Spleen (tissue), 11 donors: ENCODE data around the gene RELB. TPM values are rescaled to one million over a fixed set of nuclear protein-coding genes. Genes with fewer than 3 reads are reported as not detected.

ENCODE experiments used
- DNase-seq: peaks from one replicate; pipeline ENCODE4 v3.0.0-alpha.2; 2020
- H3K27ac ChIP-seq, 8 donors: fragments of 200-600 bp; sonication (generic) in 7 of 8; 1 replicate in 4 of 8; 2 replicates in 4 of 8; pipeline versions ENCODE4 v1.5.0 to v1.8.0; 2016 to 2021; ENCODE audit warnings: inconsistent platforms in 4 of 8, mild to moderate bottlenecking in 4 of 8, moderate library complexity in 1 of 8
- H3K27me3 ChIP-seq, 7 donors: fragments of 200-600 bp; sonication (generic) in 6 of 7; replicated peaks in 1 of 7; 1 replicate in 4 of 7; 2 replicates in 3 of 7; pipeline versions ENCODE4 v1.5.0 to v1.8.0; 2016 to 2021; ENCODE audit warnings: inconsistent platforms in 3 of 7, mild to moderate bottlenecking in 1 of 7
- H3K36me3 ChIP-seq, 6 donors: fragments of 200-600 bp; sonication (generic) in 5 of 6; 1 replicate in 4 of 6; 2 replicates in 2 of 6; pipeline versions ENCODE4 v1.5.0 to v1.8.0; 2016 to 2021; ENCODE audit warnings: inconsistent platforms in 2 of 6
- H3K4me1 ChIP-seq, 6 donors: fragments of 200-600 bp; sonication (generic) in 5 of 6; 1 replicate in 3 of 6; 2 replicates in 3 of 6; pipeline versions ENCODE4 v1.5.0 to v1.8.0; 2016 to 2021; ENCODE audit warnings: inconsistent platforms in 3 of 6
- H3K4me3 ChIP-seq, 8 donors: fragments of 200-600 bp; sonication (generic) in 7 of 8; 1 replicate in 4 of 8; 2 replicates in 4 of 8; pipeline versions ENCODE4 v1.5.0 to v1.8.0; 2016 to 2021; ENCODE audit warnings: inconsistent platforms in 4 of 8, mild to moderate bottlenecking in 4 of 8, moderate library complexity in 2 of 8
- H3K9me3 ChIP-seq, 8 donors: fragments of 200-600 bp; sonication (generic) in 7 of 8; 1 replicate in 4 of 8; 2 replicates in 4 of 8; pipeline versions ENCODE4 v1.5.0 to v1.8.0; 2016 to 2021; ENCODE audit warnings: inconsistent platforms in 4 of 8
- POLR2A ChIP-seq, 3 donors: fragments of 450-650 bp; IDR thresholded peaks; one replicate each; pipeline ENCODE4 v1.5.1; 2017; ENCODE audit warnings: antibody characterized with exemption in 3 of 3, mild to moderate bottlenecking in 1 of 3
- POLR2AphosphoS5 ChIP-seq, 3 donors: sonication (generic); formaldehyde crosslinking; IDR thresholded peaks; one replicate each; pipeline ENCODE4 v1.5.1; 2017; ENCODE audit warnings: antibody characterized with exemption in 3 of 3
- WGBS, 5 donors: extraction: QIAGEN DNeasy Blood & Tissue Kit in 3 of 5; methylation state at CpG; one replicate each; pipeline versions ENCODE4 v1.1.5 to v1.1.7; 2013 to 2018; 5-methylcytosine and 5-hydroxymethylcytosine counted together
- intact Hi-C: fragments of 100-400 bp; cut with DNase I; formaldehyde crosslinking; loops from one replicate; pipeline ENCODE4 v1.15.0; 2023; ENCODE audit warnings: low total_unique reads
- polyA plus RNA-seq, 3 donors: library from polyadenylated mRNA; stranded (reverse); fragments of 200-250 nt; gene quantifications; one replicate each; pipeline ENCODE4 v1.2.1, GENCODE V29; 2013
- total RNA-seq, 7 donors: library from RNA; depleted of rRNA in 3 of 7; stranded (reverse); fragments of >200 nt in 3 of 7; fragmentation: NEBNext Ultra II Directional in 4 of 7; extraction: Animal tissue kit (Norgen Biotek cat#: 25700) in 4 of 7; gene quantifications; one replicate each; pipeline versions ENCODE4 v1.1.0 to v1.2.1, GENCODE V29; 2016 to 2021
- TF ChIP-seq, protein P1 (sequence below), 11 experiments: fragments of 200-600 bp in 7 of 11; fragments of 450-650 bp in 4 of 11; sonication (generic) in 4 of 11; IDR thresholded peaks in 8 of 11; conservative IDR thresholded peaks in 3 of 11; 1 replicate in 7 of 11; 2 replicates in 4 of 11; pipeline versions ENCODE4 v1.4.0 to v1.8.0; 2016 to 2021; ENCODE audit warnings: antibody characterized with exemption in 11 of 11, inconsistent platforms in 4 of 11, mild to moderate bottlenecking in 1 of 11
- donor health status: healthy with polysubstance abuse.
- donor health status: DM: no; HTN: no; CAD: no; lungs with moderate emphysema.
- donor health status: DM: no; HTN: no; CAD: no.
- donor health status: Bipolar disorder and iron deficiency.
- donor health status: healthy.
- donor health status: DM: no; HTN: no; CAD: no.
- donor health status: DM: yes; HTN: yes; CAD: no.

RELB gene
- total and polyA plus RNA-seq, 10 donors = 16.6 to 67.4 (median 34.7) TPM

DNA sequence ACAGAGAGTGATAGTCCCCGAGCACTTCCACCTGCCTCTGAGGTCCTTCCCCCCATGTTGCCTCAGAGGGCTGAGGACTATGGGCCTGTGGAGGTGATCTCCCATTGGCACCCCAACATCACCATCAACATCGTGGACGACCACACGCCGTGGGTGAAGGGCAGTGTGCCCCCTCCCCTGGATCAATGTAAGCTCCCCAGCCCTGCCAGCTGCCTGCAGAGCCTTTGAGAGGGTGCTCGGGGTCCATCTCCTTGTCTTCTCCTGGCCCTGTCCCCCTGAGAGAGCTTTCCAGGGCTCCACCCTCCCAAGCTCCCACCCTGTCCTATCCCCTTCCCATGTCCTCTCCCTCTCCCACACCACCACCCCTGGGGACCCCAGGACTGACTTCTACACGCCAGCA is 14.9 kb upstream of the RELB start:
- H3K27me3 ChIP-seq = no peaks in the 10 kb centered on the region
- H3K36me3 ChIP-seq = peaks cover 0 to 100% (median 89%) of the 10 kb centered on the region in 6 donors
- TF ChIP-seq, protein P1, sequence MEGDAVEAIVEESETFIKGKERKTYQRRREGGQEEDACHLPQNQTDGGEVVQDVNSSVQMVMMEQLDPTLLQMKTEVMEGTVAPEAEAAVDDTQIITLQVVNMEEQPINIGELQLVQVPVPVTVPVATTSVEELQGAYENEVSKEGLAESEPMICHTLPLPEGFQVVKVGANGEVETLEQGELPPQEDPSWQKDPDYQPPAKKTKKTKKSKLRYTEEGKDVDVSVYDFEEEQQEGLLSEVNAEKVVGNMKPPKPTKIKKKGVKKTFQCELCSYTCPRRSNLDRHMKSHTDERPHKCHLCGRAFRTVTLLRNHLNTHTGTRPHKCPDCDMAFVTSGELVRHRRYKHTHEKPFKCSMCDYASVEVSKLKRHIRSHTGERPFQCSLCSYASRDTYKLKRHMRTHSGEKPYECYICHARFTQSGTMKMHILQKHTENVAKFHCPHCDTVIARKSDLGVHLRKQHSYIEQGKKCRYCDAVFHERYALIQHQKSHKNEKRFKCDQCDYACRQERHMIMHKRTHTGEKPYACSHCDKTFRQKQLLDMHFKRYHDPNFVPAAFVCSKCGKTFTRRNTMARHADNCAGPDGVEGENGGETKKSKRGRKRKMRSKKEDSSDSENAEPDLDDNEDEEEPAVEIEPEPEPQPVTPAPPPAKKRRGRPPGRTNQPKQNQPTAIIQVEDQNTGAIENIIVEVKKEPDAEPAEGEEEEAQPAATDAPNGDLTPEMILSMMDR (IDR thresholded peaks at IDR 0.05 in 8 of 11, conservative IDR thresholded peaks at IDR 0.05 in 3 of 11) = no peak
- TF ChIP-seq POLR2A (IDR thresholded peaks at IDR 0.05) (no peak), POLR2AphosphoS5 (IDR thresholded peaks at IDR 0.05) (no peak)
- intact Hi-C loops = no loop called here
- H3K9me3 ChIP-seq = no peaks in the 10 kb centered on the region
- no peak for DNase-seq
- 86 to 94% (median 90%) methylated on average over 7 of the region's 7 CpGs for WGBS, 5 donors
- no peak overlapping the region for H3K27ac ChIP-seq
- H3K4me3 ChIP-seq = no peak overlapping the region
- peaks cover 0 to 28% (median 10%) of the 10 kb centered on the region in 6 donors for H3K4me1 ChIP-seq

DNA sequence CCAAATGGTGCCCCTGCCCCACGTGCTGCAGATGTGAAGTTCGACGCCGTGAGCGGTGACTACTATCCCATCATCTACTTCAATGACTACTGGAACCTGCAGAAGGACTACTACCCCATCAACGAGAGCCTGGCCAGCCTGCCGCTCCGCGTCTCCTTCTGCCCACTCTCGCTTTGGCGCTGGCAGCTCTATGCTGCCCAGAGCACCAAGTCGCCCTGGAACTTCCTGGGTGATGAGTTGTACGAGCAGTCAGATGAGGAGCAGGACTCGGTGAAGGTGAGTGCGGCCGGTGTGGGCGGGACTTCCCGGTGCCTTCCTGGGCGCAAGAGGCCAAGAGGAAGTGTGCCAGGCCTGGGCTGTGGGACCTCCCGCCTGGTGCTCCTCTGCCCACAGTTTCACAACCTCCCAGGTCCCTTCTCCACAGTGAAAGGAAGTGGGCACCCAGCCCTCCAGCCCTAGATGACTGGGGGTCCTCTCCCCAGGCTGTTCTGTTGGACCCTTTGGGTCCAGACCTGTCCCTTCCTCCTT is 14.1 kb upstream of the RELB start:
- no peaks in the 10 kb centered on the region for H3K9me3 ChIP-seq
- TF ChIP-seq POLR2AphosphoS5 (IDR thresholded peaks at IDR 0.05) = peak in 1 of 3 donors; percentile 47
- TF ChIP-seq, protein P1 (IDR thresholded peaks at IDR 0.05 in 8 of 11, conservative IDR thresholded peaks at IDR 0.05 in 3 of 11) = no peak
- H3K27ac ChIP-seq = peak overlapping the region in 3 of 8 donors; percentile 32 to 53 (median 33)
- H3K4me3 ChIP-seq = no peak overlapping the region
- no peak for DNase-seq
- WGBS, 5 donors = 72 to 94% (median 81%) methylated on average over 10 to 20 of the region's 20 CpGs
- no peaks in the 10 kb centered on the region for H3K27me3 ChIP-seq
- H3K36me3 ChIP-seq = peaks cover under 1 to 100% (median 90%) of the 10 kb centered on the region in 6 donors
- intact Hi-C loops = no loop called here
- peaks cover 0 to 28% (median 10%) of the 10 kb centered on the region in 6 donors for H3K4me1 ChIP-seq

DNA sequence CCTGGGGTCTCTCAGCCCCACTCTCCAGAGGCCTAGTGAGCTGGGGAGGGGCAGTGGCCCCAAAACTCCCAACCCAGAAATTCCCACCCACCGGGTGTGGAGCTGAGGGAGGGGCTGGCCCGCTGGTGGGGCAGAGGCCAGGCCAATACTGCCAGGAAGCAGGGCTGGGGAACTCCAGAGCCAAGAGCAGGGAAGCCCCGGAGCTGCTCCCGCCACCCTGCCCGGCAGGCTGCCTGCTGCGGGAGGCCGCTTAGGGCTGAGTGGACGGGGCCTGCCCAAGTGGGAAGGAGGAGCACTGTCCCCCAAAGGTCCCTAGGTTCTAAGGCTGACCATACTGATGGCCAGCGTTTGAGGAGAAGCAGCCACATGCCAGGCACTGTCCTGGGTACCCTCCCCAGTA is 13.0 kb upstream of the RELB start:
- DNase-seq = no peak
- intact Hi-C loops = no loop called here
- no peaks in the 10 kb centered on the region for H3K9me3 ChIP-seq
- peaks cover 0 to 28% (median 10%) of the 10 kb centered on the region in 6 donors for H3K4me1 ChIP-seq
- WGBS, 5 donors = 53 to 90% (median 80%) methylated on average over 5 to 9 of the region's 9 CpGs
- H3K27me3 ChIP-seq = no peaks in the 10 kb centered on the region
- TF ChIP-seq, protein P1 (IDR thresholded peaks at IDR 0.05 in 8 of 11, conservative IDR thresholded peaks at IDR 0.05 in 3 of 11) = no peak
- TF ChIP-seq POLR2AphosphoS5 (IDR thresholded peaks at IDR 0.05) (peak in 1 of 3 donors; percentile 37), POLR2A (IDR thresholded peaks at IDR 0.05) (no peak)
- H3K36me3 ChIP-seq = peaks cover 4 to 100% (median 90%) of the 10 kb centered on the region in 6 donors
- H3K27ac ChIP-seq = peak overlapping the region in 4 of 8 donors; percentile 4 to 53 (median 32)
- H3K4me3 ChIP-seq = no peak overlapping the region

DNA sequence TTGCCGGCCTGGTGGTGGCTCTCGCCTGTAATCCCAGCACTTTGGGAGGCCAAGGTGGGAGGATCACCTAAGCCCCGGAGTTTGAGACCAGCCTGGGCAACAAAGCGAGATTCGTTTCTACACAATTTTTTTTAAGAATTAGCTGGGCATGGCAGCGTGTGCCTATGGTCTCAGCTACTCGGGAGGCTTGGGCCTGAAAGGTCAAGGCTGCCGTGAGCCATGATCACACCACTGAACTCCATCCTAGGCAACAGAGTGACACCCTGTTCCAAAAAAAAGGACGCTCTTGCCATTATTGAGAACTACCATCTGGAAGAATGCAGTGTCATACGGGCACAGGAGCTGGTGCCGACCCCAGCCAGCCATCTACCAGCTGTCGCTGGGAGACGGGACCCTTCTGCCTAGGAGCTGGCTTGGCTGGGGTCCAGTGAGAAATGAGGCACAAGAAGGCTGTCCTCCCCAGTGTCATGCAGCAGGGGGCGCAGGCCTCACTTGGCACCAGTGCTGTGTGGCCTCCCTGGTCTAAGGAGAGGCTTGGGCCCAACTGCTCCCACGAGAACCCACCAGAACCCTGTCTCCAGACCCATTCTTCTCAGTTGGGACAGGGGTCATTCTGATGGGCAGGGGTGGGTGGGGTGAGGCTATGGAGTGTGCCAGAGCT is 12.2 kb upstream of the RELB start:
- Histone ChIP-seq H3K4me3 (no peak overlapping the region), H3K36me3 (peaks cover 4 to 100% (median 86%) of the 10 kb centered on the region in 6 donors), H3K27me3 (no peaks in the 10 kb centered on the region), H3K27ac (peak overlapping the region in 5 of 8 donors; percentile 4 to 53 (median 32)), H3K9me3 (no peaks in the 10 kb centered on the region), H3K4me1 (peaks cover 0 to 28% (median 10%) of the 10 kb centered on the region in 6 donors)
- 82 to 86% (median 83%) methylated on average over 14 to 15 of the region's 15 CpGs for WGBS, 5 donors
- DNase-seq = peak; percentile 89
- TF ChIP-seq POLR2AphosphoS5 (IDR thresholded peaks at IDR 0.05) = peak in 2 of 3 donors; percentile 58 to 61
- TF ChIP-seq, protein P1 (IDR thresholded peaks at IDR 0.05 in 8 of 11, conservative IDR thresholded peaks at IDR 0.05 in 3 of 11) = peak; percentile 33 to 83 (median 66)
- TF ChIP-seq POLR2A (IDR thresholded peaks at IDR 0.05) = no peak
- intact Hi-C loops = no loop called here
